ENCODE data around the gene TNK2.
A peak's percentile ranks its signal among the peaks of the same experiment; 100 is the strongest.

Gene TNK2

GRCh38 chr3:195853036-195853435, 55.3 kb downstream of the TNK2 start:
- no peak overlapping the region for H3K4me2 ChIP-seq (ENCODE audit: low read depth, low read length, poor library complexity, severe bottlenecking)
- H2AFZ ChIP-seq (ENCODE audit: low read length) = no peak overlapping the region
- H3F3A ChIP-seq (ENCODE audit: low read depth) = peaks cover 15% of the 10 kb centered on the region
- H3K4me3 ChIP-seq (ENCODE audit: low read length, poor library complexity, severe bottlenecking) = no peak overlapping the region
- H4K20me1 ChIP-seq (ENCODE audit: insufficient read depth, low read length, poor library complexity, severe bottlenecking) = no peaks in the 10 kb centered on the region
- no peaks in the 10 kb centered on the region for H3K9me3 ChIP-seq (ENCODE audit: insufficient read depth, low read depth, low read length)
- no peak overlapping the region for H3K9ac ChIP-seq (ENCODE audit: low read depth, low read length, poor library complexity, severe bottlenecking)
- no peaks in the 10 kb centered on the region for H3K27me3 ChIP-seq (ENCODE audit: insufficient read depth, low read length, poor library complexity, severe bottlenecking)
- H3K9me2 ChIP-seq (replicated peaks; ENCODE audit: low read depth, low read length) = no peaks in the 10 kb centered on the region
- H3K36me3 ChIP-seq (ENCODE audit: insufficient read depth, low read length) = no peaks in the 10 kb centered on the region
- peaks cover 44% of the 10 kb centered on the region for H3K4me1 ChIP-seq (ENCODE audit: insufficient read depth, low read length, poor library complexity, severe bottlenecking)
- no peaks in the 10 kb centered on the region for H3K79me2 ChIP-seq (ENCODE audit: insufficient read depth, low read length)
- TF ChIP-seq, protein P1, sequence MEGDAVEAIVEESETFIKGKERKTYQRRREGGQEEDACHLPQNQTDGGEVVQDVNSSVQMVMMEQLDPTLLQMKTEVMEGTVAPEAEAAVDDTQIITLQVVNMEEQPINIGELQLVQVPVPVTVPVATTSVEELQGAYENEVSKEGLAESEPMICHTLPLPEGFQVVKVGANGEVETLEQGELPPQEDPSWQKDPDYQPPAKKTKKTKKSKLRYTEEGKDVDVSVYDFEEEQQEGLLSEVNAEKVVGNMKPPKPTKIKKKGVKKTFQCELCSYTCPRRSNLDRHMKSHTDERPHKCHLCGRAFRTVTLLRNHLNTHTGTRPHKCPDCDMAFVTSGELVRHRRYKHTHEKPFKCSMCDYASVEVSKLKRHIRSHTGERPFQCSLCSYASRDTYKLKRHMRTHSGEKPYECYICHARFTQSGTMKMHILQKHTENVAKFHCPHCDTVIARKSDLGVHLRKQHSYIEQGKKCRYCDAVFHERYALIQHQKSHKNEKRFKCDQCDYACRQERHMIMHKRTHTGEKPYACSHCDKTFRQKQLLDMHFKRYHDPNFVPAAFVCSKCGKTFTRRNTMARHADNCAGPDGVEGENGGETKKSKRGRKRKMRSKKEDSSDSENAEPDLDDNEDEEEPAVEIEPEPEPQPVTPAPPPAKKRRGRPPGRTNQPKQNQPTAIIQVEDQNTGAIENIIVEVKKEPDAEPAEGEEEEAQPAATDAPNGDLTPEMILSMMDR (conservative IDR thresholded peaks at IDR 0.05; ENCODE audit: low read length) = no peak

- no peak overlapping the region for H2AFZ ChIP-seq (ENCODE audit: low read length)
- H3F3A ChIP-seq (ENCODE audit: low read depth) = peaks cover 7% of the 10 kb centered on the region; the same call in 1 of the 2 replicates
Measured at GRCh38 chr3:195850857-195851543, 57.4 kb downstream of the TNK2 start.

GRCh38 chr3:195849322-195850074, 58.9 kb downstream of the TNK2 start:
- TF ChIP-seq EZH2phosphoT487 (IDR thresholded peaks at IDR 0.05; ENCODE audit: borderline replicate concordance) = no peak
- TF ChIP-seq, protein P1 (conservative IDR thresholded peaks at IDR 0.05; ENCODE audit: low read length) = no peak
- Histone ChIP-seq H3K4me2 (ENCODE audit: low read depth, low read length, poor library complexity, severe bottlenecking) (no peak overlapping the region), H3K36me3 (ENCODE audit: insufficient read depth, low read length) (no peaks in the 10 kb centered on the region), H3K9me2 (replicated peaks; ENCODE audit: low read depth, low read length) (no peaks in the 10 kb centered on the region), H3K4me1 (ENCODE audit: insufficient read depth, low read length, poor library complexity, severe bottlenecking) (peaks cover 21% of the 10 kb centered on the region), H4K20me1 (ENCODE audit: insufficient read depth, low read length, poor library complexity, severe bottlenecking) (no peaks in the 10 kb centered on the region), H3K9me3 (ENCODE audit: insufficient read depth, low read depth, low read length) (no peaks in the 10 kb centered on the region), H3K9ac (ENCODE audit: low read depth, low read length, poor library complexity, severe bottlenecking) (no peak overlapping the region), H3K4me3 (ENCODE audit: low read length, poor library complexity, severe bottlenecking) (no peak overlapping the region), H3K27me3 (ENCODE audit: insufficient read depth, low read length, poor library complexity, severe bottlenecking) (no peaks in the 10 kb centered on the region), H3K79me2 (ENCODE audit: insufficient read depth, low read length) (no peaks in the 10 kb centered on the region), H2AFZ (ENCODE audit: low read length) (no peak overlapping the region), H3F3A (ENCODE audit: low read depth) (no peaks in the 10 kb centered on the region)

More at GRCh38 chr3:195850857-195851543, 57.4 kb downstream of the TNK2 start:
- Histone ChIP-seq H3K4me3 (ENCODE audit: low read length, poor library complexity, severe bottlenecking) (no peak overlapping the region), H3K27me3 (ENCODE audit: insufficient read depth, low read length, poor library complexity, severe bottlenecking) (no peaks in the 10 kb centered on the region), H3K79me2 (ENCODE audit: insufficient read depth, low read length) (no peaks in the 10 kb centered on the region), H3K9ac (ENCODE audit: low read depth, low read length, poor library complexity, severe bottlenecking) (no peak overlapping the region), H3K9me3 (ENCODE audit: insufficient read depth, low read depth, low read length) (no peaks in the 10 kb centered on the region), H4K20me1 (ENCODE audit: insufficient read depth, low read length, poor library complexity, severe bottlenecking) (no peaks in the 10 kb centered on the region), H3K4me1 (ENCODE audit: insufficient read depth, low read length, poor library complexity, severe bottlenecking) (peaks cover 35% of the 10 kb centered on the region), H3K4me2 (ENCODE audit: low read depth, low read length, poor library complexity, severe bottlenecking) (no peak overlapping the region), H3K36me3 (ENCODE audit: insufficient read depth, low read length) (no peaks in the 10 kb centered on the region), H3K9me2 (replicated peaks; ENCODE audit: low read depth, low read length) (no peaks in the 10 kb centered on the region)
- TF ChIP-seq, protein P1 (conservative IDR thresholded peaks at IDR 0.05; ENCODE audit: low read length) = peak; percentile 100
- no peak for TF ChIP-seq EZH2phosphoT487 (IDR thresholded peaks at IDR 0.05; ENCODE audit: borderline replicate concordance)
